Urinary bladder (tissue), 4 donors: ENCODE data around the gene TLR3. TPM values are rescaled to one million over a fixed set of nuclear protein-coding genes. Genes with fewer than 3 reads are reported as not detected.

Experiments
- DNase-seq: peaks from one replicate; pipeline ENCODE4 v3.0.0-alpha.2; 2015; ENCODE audit errors: extremely low spot score
- H3K27ac ChIP-seq: one replicate; pipeline ENCODE4 v1.5.1; 2013; ENCODE audit warnings: low read depth, mild to moderate bottlenecking, moderate library complexity
- H3K36me3 ChIP-seq: one replicate; pipeline ENCODE4 v1.6.1; 2013; ENCODE audit warnings: mild to moderate bottlenecking, moderate library complexity; ENCODE audit not compliant: insufficient read depth
- H3K4me1 ChIP-seq: one replicate; pipeline ENCODE4 v1.6.1; 2013; ENCODE audit warnings: mild to moderate bottlenecking, moderate library complexity; ENCODE audit not compliant: insufficient read depth
- H3K4me3 ChIP-seq: one replicate; pipeline ENCODE4 v1.5.1; 2013; ENCODE audit warnings: low read depth, low read length
- WGBS: extraction: QIAGEN DNeasy Blood & Tissue Kit; methylation state at CpG from one replicate; pipeline ENCODE4 v1.1.7; 2013; 5-methylcytosine and 5-hydroxymethylcytosine counted together
- polyA plus RNA-seq: library from polyadenylated mRNA; stranded (reverse); fragments of 200-250 nt; gene quantifications from one replicate; pipeline ENCODE4 v1.2.3, GENCODE V29; 2013
- small RNA-seq: library from RNA; depleted of rRNA; stranded (forward); fragments of <200 nt; gene quantifications from one replicate; pipeline ENCODE3, GENCODE V24; 2014
- total RNA-seq: library from RNA; depleted of rRNA; stranded (reverse); fragments of >200 nt; gene quantifications from one replicate; pipeline ENCODE4 v1.2.3, GENCODE V29; 2014
- donor health status: healthy with polysubstance abuse.
- donor health status: healthy.

Gene TLR3
- total and polyA plus RNA-seq, 2 donors, result 4.7 to 20.4 TPM

- WGBS, result 92% methylated on average over 11 of the region's 11 CpGs
- no peak for DNase-seq
- Histone ChIP-seq H3K36me3 (no peaks in the 10 kb centered on the region), H3K4me1 (no peaks in the 10 kb centered on the region), H3K4me3 (no peak overlapping the region), H3K27ac (no peak overlapping the region)
Measured at GRCh38 chr4:186134861-186135260, 65.9 kb downstream of the TLR3 start.

GRCh38 chr4:186137196-186137794, 68.3 kb downstream of the TLR3 start:
- 58% methylated on average over 6 of the region's 6 CpGs for WGBS
- DNase-seq, result no peak
- Histone ChIP-seq H3K4me3 (no peak overlapping the region), H3K4me1 (no peaks in the 10 kb centered on the region), H3K36me3 (no peaks in the 10 kb centered on the region), H3K27ac (no peak overlapping the region)

Small RNA genes lying within 50 kb of the gene (small RNA-seq; reads per million reads assigned to genes)
- gene RF00322 (not detected), gene RNU4-64P (not detected)

Other genes with a start within 250 kb of the TLR3 start
- 17.4 TPM for gene FAM149A, start 35.5 kb downstream of the TLR3 start, total RNA-seq
- gene FAM149A, start 35.5 kb downstream of the TLR3 start, polyA plus RNA-seq, result 16.1 TPM
- 28.2 TPM for gene CYP4V2, start 122.4 kb downstream of the TLR3 start, total RNA-seq
- 17.9 TPM for gene CYP4V2, start 122.4 kb downstream of the TLR3 start, polyA plus RNA-seq
- 1.5 TPM for gene KLKB1, start 158.4 kb downstream of the TLR3 start, total RNA-seq
- gene KLKB1, start 158.4 kb downstream of the TLR3 start, polyA plus RNA-seq, result 0.44 TPM
- not detected for gene F11, start 197.0 kb downstream of the TLR3 start, total RNA-seq
- 0.04 TPM for gene F11, start 197.0 kb downstream of the TLR3 start, polyA plus RNA-seq